IMR-90 (cell line): ENCODE data around the gene SHC2.

Experiments
- BHLHE40 ChIP-seq: fragments of 150-350 bp; IDR thresholded peaks from 2 replicates; pipeline ENCODE4 v1.6.1; 2016; ENCODE audit warnings: mild to moderate bottlenecking, low read depth, low read length
- CEBPB ChIP-seq: IDR thresholded peaks from 2 replicates; pipeline ENCODE4 v1.6.1; 2012; ENCODE audit warnings: low read depth, low read length, improper control_type of control experiment
- FOS ChIP-seq: fragments of 150-350 bp; IDR thresholded peaks from 2 replicates; pipeline ENCODE4 v1.6.1; 2016; ENCODE audit warnings: low read depth, low read length
- MAFK ChIP-seq: IDR thresholded peaks from 2 replicates; pipeline ENCODE4 v1.6.1; 2012; ENCODE audit warnings: low read depth, low read length, improper control_type of control experiment
- MXI1 ChIP-seq: IDR thresholded peaks from 2 replicates; pipeline ENCODE4 v1.6.1; 2012; ENCODE audit warnings: low read depth, mild to moderate bottlenecking, low read length, moderate library complexity, borderline replicate concordance
- NFE2L2 ChIP-seq: fragments of 150-350 bp; IDR thresholded peaks from 2 replicates; pipeline ENCODE4 v1.6.1; 2016; ENCODE audit warnings: low read depth, mild to moderate bottlenecking, low read length
- POLR2A ChIP-seq: IDR thresholded peaks from 2 replicates; pipeline ENCODE4 v1.6.1; 2012; ENCODE audit warnings: mild to moderate bottlenecking, low read depth, low read length
- RAD21 ChIP-seq: IDR thresholded peaks from 2 replicates; pipeline ENCODE4 v1.6.1; 2012; ENCODE audit warnings: low read length, improper control_type of control experiment
- RCOR1 ChIP-seq: IDR thresholded peaks from 2 replicates; pipeline ENCODE4 v1.6.1; 2012; ENCODE audit warnings: mild to moderate bottlenecking, low read length, improper control_type of control experiment; ENCODE audit not compliant: insufficient replicate concordance
- SMC3 ChIP-seq: fragments of 150-350 bp; IDR thresholded peaks from 2 replicates; pipeline ENCODE4 v1.6.1; 2016; ENCODE audit warnings: low read depth, mild to moderate bottlenecking, antibody characterized with exemption, low read length, moderate library complexity
- TF ChIP-seq, protein P1 (sequence below): conservative IDR thresholded peaks from 2 replicates; pipeline ENCODE4 v1.5.1; 2012; ENCODE audit warnings: mild to moderate bottlenecking, low read depth, low read length, improper control_type of control experiment
- TF ChIP-seq, protein P2 (sequence below): fragments of 150-350 bp; IDR thresholded peaks from 2 replicates; pipeline ENCODE4 v1.6.1; 2017; ENCODE audit warnings: mild to moderate bottlenecking, antibody characterized with exemption, low read length, low read depth
- TF ChIP-seq, protein P3 (sequence below): fragments of 150-350 bp; IDR thresholded peaks from 2 replicates; pipeline ENCODE4 v1.6.1; 2016; ENCODE audit warnings: low read depth, mild to moderate bottlenecking, low read length, moderate library complexity, borderline replicate concordance

DNA sequence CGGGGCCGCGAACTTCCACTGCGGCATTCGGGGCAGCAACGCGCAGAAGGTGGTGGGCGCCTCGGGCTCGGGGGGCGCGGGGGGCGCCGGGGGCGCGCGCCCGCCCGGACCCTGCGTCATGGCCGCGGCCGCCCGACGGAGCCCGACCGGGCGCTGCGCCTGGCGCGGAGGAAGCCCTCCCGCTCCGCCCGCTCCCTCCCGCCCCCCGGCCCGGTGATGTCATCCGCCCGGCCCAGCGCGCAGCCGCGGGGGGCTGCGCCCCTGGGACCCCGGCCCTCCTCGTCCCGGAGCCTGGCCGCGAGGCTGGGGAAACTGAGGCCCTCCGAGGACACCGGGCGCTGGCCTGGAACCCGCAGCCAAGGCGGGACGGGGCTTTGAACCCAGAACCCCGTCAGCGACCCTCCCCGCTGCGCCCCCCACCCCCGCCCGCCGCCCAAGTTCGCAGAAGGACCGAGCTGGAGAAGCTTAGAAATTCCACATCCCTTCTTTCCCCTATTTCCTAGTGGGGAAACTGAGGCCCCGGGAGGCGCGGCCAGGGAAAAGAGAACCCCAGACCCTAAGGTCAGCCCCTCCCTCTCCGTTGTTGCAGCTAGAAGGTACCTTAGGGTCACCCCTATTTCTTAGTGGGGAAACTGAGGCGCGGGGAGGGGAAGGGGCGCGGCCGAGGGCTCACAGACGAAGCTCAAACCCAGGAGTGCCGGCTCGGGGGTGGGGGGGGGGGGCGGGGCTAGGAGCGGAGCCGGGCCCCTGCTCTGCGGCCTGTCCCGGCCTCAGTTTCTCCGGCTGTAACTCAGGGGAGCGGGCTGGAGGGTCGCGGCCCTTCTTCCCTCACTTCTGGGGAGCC, at the start of gene SHC2:
- TF ChIP-seq, protein P1, sequence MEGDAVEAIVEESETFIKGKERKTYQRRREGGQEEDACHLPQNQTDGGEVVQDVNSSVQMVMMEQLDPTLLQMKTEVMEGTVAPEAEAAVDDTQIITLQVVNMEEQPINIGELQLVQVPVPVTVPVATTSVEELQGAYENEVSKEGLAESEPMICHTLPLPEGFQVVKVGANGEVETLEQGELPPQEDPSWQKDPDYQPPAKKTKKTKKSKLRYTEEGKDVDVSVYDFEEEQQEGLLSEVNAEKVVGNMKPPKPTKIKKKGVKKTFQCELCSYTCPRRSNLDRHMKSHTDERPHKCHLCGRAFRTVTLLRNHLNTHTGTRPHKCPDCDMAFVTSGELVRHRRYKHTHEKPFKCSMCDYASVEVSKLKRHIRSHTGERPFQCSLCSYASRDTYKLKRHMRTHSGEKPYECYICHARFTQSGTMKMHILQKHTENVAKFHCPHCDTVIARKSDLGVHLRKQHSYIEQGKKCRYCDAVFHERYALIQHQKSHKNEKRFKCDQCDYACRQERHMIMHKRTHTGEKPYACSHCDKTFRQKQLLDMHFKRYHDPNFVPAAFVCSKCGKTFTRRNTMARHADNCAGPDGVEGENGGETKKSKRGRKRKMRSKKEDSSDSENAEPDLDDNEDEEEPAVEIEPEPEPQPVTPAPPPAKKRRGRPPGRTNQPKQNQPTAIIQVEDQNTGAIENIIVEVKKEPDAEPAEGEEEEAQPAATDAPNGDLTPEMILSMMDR: no peak
- TF ChIP-seq RAD21 (no peak), POLR2A (no peak), BHLHE40 (no peak), SMC3 (no peak), MXI1 (no peak), NFE2L2 (no peak), FOS (no peak), CEBPB (no peak), MAFK (no peak), RCOR1 (no peak)
- TF ChIP-seq, protein P2, sequence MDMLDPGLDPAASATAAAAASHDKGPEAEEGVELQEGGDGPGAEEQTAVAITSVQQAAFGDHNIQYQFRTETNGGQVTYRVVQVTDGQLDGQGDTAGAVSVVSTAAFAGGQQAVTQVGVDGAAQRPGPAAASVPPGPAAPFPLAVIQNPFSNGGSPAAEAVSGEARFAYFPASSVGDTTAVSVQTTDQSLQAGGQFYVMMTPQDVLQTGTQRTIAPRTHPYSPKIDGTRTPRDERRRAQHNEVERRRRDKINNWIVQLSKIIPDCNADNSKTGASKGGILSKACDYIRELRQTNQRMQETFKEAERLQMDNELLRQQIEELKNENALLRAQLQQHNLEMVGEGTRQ: no peak
- TF ChIP-seq, protein P3, sequence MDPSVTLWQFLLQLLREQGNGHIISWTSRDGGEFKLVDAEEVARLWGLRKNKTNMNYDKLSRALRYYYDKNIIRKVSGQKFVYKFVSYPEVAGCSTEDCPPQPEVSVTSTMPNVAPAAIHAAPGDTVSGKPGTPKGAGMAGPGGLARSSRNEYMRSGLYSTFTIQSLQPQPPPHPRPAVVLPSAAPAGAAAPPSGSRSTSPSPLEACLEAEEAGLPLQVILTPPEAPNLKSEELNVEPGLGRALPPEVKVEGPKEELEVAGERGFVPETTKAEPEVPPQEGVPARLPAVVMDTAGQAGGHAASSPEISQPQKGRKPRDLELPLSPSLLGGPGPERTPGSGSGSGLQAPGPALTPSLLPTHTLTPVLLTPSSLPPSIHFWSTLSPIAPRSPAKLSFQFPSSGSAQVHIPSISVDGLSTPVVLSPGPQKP: no peak
